DOHH2 (cell line): ENCODE data around the gene LSM7.
A peak's percentile ranks its signal among the peaks of the same experiment; 100 is the strongest.

Source experiments
- H3F3A ChIP-seq: fragments of 200-600 bp; sonication (generic), shearing (Covaris generic); 2 replicates; pipeline ENCODE4 v1.6.0; 2016; ENCODE audit warnings: antibody characterized with exemption, mild to moderate bottlenecking; ENCODE audit not compliant: control insufficient read depth, insufficient read depth
- H3K27ac ChIP-seq: fragments of 200-600 bp; sonication (generic); 2 replicates; pipeline ENCODE4 v1.5.1; 2014; ENCODE audit warnings: low read depth, mild to moderate bottlenecking, low read length, moderate library complexity
- H3K27me3 ChIP-seq: fragments of 200-600 bp; sonication (generic); 2 replicates; pipeline ENCODE4 v1.6.1; 2014; ENCODE audit warnings: mild to moderate bottlenecking, low read length, mixed read lengths; ENCODE audit not compliant: control insufficient read depth
- H3K36me3 ChIP-seq: fragments of 200-600 bp; sonication (generic); 2 replicates; pipeline ENCODE4 v1.6.1; 2014; ENCODE audit warnings: mild to moderate bottlenecking, low read length, moderate library complexity, mixed read lengths; ENCODE audit not compliant: control insufficient read depth
- H3K4me1 ChIP-seq: fragments of 200-600 bp; sonication (generic); 2 replicates; pipeline ENCODE4 v1.6.1; 2014; ENCODE audit warnings: mild to moderate bottlenecking, low read length, mixed read lengths; ENCODE audit not compliant: control insufficient read depth
- H3K4me2 ChIP-seq: fragments of 200-600 bp; sonication (generic); 2 replicates; pipeline ENCODE4 v1.6.0; 2014; ENCODE audit warnings: mild to moderate bottlenecking, low read length, moderate library complexity
- H3K4me3 ChIP-seq: fragments of 200-600 bp; sonication (generic); 2 replicates; pipeline ENCODE4 v1.5.1; 2014; ENCODE audit warnings: mild to moderate bottlenecking, low read length, mixed read lengths
- H3K79me2 ChIP-seq: fragments of 200-600 bp; sonication (generic); 2 replicates; pipeline ENCODE4 v1.6.1; 2014; ENCODE audit warnings: mild to moderate bottlenecking, low read length, mixed read lengths; ENCODE audit not compliant: control insufficient read depth
- H3K9me2 ChIP-seq: fragments of 200-600 bp; sonication (generic); replicated peaks from 2 replicates; pipeline ENCODE4 v1.6.1; 2014; ENCODE audit warnings: mild to moderate bottlenecking, low read length, mixed read lengths; ENCODE audit not compliant: control insufficient read depth
- H3K9me3 ChIP-seq: fragments of 200-600 bp; sonication (generic); 2 replicates; pipeline ENCODE4 v1.6.1; 2014; ENCODE audit warnings: antibody characterized with exemption, low read length, mixed read lengths; ENCODE audit not compliant: control insufficient read depth, insufficient read depth
- H4K20me1 ChIP-seq: fragments of 200-600 bp; sonication (generic); 2 replicates; pipeline ENCODE4 v1.6.0; 2014; ENCODE audit warnings: low read depth, mild to moderate bottlenecking, antibody characterized with exemption, low read length, moderate library complexity; ENCODE audit not compliant: control insufficient read depth, insufficient read depth
- EZH2phosphoT487 ChIP-seq: fragments of 200-600 bp; sonication (generic); IDR thresholded peaks from 2 replicates; pipeline ENCODE4 v1.6.1; 2017; ENCODE audit warnings: borderline replicate concordance, mild to moderate bottlenecking, antibody characterized with exemption, low read length, moderate library complexity, mixed read lengths
- TF ChIP-seq, protein P1 (sequence below): fragments of 200-600 bp; sonication (generic); IDR thresholded peaks from one replicate; pipeline ENCODE4 v1.5.1; 2014; ENCODE audit warnings: antibody characterized with exemption, mild to moderate bottlenecking, low read depth, low read length; ENCODE audit not compliant: poor library complexity, severe bottlenecking

Gene LSM7

GRCh38 chr19:2296141-2296540, 32.2 kb downstream of the LSM7 start:
- peaks cover 45% of the 10 kb centered on the region for H3K79me2 ChIP-seq
- H3K36me3 ChIP-seq, result peaks cover 34% of the 10 kb centered on the region
- H3K9me3 ChIP-seq, result no peaks in the 10 kb centered on the region
- H3K4me3 ChIP-seq, result no peak overlapping the region
- peak overlapping the region; percentile 32; the same call in 1 of the 2 replicates for H3K27ac ChIP-seq
- no peaks in the 10 kb centered on the region for H3K27me3 ChIP-seq
- peaks cover 69% of the 10 kb centered on the region for H3K4me1 ChIP-seq
- H3F3A ChIP-seq, result peaks cover 5% of the 10 kb centered on the region
- TF ChIP-seq, protein P1, sequence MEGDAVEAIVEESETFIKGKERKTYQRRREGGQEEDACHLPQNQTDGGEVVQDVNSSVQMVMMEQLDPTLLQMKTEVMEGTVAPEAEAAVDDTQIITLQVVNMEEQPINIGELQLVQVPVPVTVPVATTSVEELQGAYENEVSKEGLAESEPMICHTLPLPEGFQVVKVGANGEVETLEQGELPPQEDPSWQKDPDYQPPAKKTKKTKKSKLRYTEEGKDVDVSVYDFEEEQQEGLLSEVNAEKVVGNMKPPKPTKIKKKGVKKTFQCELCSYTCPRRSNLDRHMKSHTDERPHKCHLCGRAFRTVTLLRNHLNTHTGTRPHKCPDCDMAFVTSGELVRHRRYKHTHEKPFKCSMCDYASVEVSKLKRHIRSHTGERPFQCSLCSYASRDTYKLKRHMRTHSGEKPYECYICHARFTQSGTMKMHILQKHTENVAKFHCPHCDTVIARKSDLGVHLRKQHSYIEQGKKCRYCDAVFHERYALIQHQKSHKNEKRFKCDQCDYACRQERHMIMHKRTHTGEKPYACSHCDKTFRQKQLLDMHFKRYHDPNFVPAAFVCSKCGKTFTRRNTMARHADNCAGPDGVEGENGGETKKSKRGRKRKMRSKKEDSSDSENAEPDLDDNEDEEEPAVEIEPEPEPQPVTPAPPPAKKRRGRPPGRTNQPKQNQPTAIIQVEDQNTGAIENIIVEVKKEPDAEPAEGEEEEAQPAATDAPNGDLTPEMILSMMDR, result no peak
- no peak for TF ChIP-seq EZH2phosphoT487
- H3K9me2 ChIP-seq, result no peaks in the 10 kb centered on the region
- no peak overlapping the region; the same call in 1 of the 2 replicates for H3K4me2 ChIP-seq
- H4K20me1 ChIP-seq, result no peaks in the 10 kb centered on the region

GRCh38 chr19:2294687-2295335, 33.6 kb downstream of the LSM7 start:
- H3K9me2 ChIP-seq, result no peaks in the 10 kb centered on the region
- no peak for TF ChIP-seq EZH2phosphoT487
- TF ChIP-seq, protein P1, result no peak
- H3K4me2 ChIP-seq, result peak overlapping the region; percentile 76; the same call in 1 of the 2 replicates
- H3K9me3 ChIP-seq, result no peaks in the 10 kb centered on the region
- no peaks in the 10 kb centered on the region for H3K27me3 ChIP-seq
- H3K36me3 ChIP-seq, result peaks cover 40% of the 10 kb centered on the region
- peaks cover 5% of the 10 kb centered on the region for H3F3A ChIP-seq
- H3K4me3 ChIP-seq, result peak overlapping the region; percentile 62; the same call in 1 of the 2 replicates
- H3K4me1 ChIP-seq, result peaks cover 65% of the 10 kb centered on the region
- H4K20me1 ChIP-seq, result no peaks in the 10 kb centered on the region
- peaks cover 57% of the 10 kb centered on the region for H3K79me2 ChIP-seq
- H3K27ac ChIP-seq, result 0 out of 2 replicates have a peak overlapping the region, but pooled peaks have one; percentile 26

DNA sequence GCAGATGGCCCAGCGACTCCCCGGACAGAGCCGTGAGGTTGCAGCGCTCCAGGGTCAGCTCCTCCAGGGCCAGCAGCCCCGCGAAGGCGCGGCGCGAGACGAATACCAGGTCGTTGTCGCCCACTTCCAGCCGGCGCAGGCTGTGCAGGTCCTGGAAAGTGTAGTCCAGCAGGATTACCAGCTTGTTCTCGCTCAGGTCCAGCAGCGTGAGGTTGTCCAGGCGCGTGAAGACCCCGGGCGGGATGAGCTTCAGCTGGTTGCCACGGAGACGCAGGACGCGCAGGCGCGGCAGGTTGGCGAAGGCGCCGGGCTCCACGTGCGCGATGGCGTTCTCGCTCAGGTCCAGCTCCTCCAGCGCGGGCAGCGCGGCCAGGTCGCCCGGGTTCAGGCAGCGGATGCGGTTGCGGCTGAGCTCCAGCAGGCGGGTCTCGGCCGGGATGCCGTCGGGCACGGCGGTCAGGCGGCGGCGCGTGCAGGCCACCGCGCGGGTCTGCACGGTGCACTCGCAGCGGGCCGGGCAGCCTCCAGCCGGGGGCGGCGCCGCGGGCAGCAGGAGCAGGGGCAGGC, 37.1 kb downstream of the LSM7 start:
- H3K4me2 ChIP-seq, result peak overlapping the region; percentile 78

More for the DNA sequence above, 37.1 kb downstream of the LSM7 start:
- H3K27ac ChIP-seq, result peak overlapping the region; percentile 97
- peaks cover 40% of the 10 kb centered on the region for H3K36me3 ChIP-seq
- no peaks in the 10 kb centered on the region for H3K9me2 ChIP-seq
- no peaks in the 10 kb centered on the region for H3K9me3 ChIP-seq
- no peaks in the 10 kb centered on the region for H4K20me1 ChIP-seq
- H3K4me1 ChIP-seq, result peaks cover 62% of the 10 kb centered on the region
- peaks cover 7% of the 10 kb centered on the region for H3F3A ChIP-seq
- no peak for TF ChIP-seq EZH2phosphoT487
- TF ChIP-seq, protein P1, result no peak
- H3K79me2 ChIP-seq, result peaks cover 60% of the 10 kb centered on the region
- H3K27me3 ChIP-seq, result no peaks in the 10 kb centered on the region
- H3K4me3 ChIP-seq, result peak overlapping the region; percentile 72
